Ammon's horn (tissue), 1 donor: ENCODE results near the gene ITK.
"Not testable (repeated sequence)": the region's sequence is repeated elsewhere in the genome, so short reads cannot be mapped to it uniquely, and the experiment has no call there.

Experiments
- DNase-seq: peaks from one replicate; pipeline ENCODE4 v3.0.0-alpha.2; 2016; ENCODE audit warnings: low spot score

Gene ITK

DNA sequence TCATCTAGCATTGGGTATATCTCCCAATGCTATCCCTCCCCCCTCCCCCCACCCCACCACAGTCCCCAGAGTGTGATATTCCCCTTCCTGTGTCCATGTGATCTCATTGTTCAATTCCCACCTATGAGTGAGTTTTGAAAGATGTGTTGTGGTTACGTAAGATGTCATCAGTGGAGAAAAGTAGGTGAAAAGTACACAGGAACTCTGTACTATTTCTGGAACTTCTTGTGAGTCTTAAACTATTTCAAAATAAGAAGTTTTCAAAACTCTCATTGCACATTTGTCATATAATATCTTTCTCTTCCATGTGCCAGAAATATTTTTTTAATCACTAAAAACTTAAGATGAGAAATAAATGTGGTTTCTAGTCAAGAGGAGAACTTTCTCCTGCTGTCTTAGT is 30.0 kb downstream of the ITK start:
- not testable (repeated sequence) for DNase-seq

DNA sequence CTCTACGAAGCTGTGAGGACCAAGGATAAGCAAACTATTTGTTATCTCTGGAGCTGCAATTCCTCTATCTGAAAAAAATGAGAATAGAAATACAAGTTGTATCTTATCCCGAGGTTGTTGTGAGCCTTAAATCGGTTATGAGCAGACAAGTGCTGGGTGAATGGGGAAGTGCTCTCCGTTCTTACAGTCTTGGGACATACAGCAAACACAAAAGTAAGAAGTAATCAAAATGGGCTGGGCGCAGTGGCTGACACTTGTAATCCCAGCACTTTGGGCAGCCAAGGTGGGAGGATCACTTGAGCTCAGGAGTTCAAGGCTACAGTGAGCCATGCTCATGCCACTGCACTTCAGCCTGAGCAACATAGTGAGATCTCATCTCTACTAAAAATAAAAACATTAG is 31.7 kb downstream of the ITK start:
- no peak for DNase-seq

DNA sequence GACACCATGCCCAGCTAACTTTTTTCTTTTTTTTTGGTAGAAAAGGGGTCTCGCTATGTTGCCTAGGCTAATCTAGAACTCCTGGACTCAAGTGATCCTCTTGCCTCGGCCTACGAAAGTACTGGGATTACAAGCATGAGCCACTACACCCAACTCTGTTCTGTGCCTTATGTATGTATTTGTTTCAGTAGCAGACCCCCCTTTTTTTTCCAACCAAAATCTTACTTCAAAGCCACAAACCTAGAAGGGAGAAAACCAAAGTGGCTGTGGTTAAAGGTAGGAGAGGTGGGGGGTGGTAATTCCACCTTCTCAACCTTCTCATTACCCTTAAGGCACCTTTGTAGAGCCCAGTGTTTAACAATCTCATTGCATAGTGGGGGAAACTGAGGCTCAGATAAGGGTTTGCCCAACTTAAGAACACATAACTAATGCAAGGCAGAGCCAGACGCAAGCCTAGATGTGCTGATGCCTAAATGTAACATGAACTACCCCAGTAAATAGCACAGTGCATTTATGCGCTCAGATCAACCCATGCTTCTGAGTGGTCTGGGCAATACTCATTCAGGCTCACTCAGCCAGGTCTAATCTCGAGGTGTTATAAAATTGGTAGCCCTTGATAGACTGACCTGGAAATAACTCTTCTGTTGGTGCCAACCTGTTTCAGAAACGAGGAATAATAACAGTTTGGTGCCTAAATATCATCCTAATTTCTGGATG is 33.0 kb downstream of the ITK start:
- no peak for DNase-seq

DNA sequence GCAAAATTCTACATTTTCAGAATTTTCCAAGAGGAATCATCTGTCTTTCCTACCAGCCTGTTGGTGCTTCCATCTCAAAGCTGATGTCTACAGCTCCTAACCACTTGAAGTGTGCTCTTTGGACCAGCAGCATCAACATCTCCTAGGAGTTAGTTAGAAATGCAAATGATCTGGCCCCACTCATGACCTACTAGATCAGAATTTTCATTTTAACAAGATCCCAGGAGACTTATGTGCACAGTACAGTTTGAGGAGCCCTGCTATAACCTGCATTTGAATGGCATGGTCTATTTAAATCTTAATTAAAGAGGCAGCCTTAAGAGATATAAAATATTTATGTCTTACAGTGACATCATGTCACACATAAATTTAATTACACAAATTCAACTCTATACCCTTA is 33.8 kb downstream of the ITK start:
- no peak for DNase-seq

DNA sequence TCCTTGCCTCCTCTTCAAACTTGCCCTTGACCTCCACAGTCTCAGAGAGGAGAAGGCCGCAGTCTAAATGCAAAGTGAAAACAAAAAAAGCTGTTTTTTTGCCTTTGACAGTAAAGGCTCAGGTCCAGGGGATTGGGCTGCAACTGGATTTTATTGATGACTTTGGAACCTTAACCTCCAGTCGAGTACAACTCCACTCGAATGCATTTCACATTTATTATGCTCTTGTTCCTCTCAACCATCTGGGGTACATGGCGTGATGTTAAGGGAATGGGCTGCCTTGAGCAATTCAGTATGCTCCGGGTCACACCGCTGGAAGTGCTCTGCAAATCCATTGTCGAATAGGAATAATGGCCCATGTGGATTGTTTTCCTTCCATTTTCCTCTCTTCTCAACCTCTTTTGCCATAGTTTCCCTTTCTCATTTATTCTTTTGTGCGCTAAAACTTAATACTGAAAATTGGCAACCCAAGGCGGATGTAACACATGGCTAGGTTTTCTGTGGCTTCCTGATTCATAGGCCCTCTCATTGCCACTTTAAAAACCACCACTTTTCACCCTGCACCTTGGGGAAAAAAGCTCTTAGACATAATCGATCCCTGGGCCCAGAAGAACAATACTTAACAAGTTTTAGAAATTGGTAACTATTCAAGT is 34.3 kb downstream of the ITK start:
- no peak for DNase-seq

DNA sequence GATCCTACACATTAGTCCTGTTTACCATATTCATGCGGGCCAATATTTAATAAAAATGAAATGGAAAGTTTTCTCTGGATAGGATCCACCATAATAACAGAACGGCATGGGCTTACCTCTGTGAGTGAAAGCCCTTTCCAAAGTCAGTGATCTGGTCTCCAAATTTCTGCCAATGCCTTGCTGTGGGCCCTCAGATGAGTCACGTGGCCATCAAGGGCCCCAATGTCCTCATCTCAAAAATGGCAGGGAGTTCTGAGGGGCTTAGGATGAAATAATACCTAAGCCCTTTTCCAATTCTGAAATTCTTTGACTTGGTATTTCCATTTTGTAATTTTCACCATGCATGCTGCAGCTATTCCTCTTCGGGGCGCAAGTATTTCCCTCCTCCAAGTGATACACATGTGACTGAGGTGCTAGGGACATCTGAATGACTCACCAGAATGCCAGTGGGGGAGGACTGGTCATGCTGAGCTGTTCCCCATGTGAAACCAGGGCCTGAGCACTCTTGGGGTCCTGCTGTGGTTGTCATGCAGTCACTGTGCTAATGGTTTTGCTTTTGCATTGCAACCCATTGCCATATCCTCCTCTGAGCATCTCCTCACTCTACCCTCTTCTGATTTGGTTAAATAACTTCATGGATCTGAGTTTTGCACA is 35.0 kb downstream of the ITK start:
- DNase-seq = no peak

DNA sequence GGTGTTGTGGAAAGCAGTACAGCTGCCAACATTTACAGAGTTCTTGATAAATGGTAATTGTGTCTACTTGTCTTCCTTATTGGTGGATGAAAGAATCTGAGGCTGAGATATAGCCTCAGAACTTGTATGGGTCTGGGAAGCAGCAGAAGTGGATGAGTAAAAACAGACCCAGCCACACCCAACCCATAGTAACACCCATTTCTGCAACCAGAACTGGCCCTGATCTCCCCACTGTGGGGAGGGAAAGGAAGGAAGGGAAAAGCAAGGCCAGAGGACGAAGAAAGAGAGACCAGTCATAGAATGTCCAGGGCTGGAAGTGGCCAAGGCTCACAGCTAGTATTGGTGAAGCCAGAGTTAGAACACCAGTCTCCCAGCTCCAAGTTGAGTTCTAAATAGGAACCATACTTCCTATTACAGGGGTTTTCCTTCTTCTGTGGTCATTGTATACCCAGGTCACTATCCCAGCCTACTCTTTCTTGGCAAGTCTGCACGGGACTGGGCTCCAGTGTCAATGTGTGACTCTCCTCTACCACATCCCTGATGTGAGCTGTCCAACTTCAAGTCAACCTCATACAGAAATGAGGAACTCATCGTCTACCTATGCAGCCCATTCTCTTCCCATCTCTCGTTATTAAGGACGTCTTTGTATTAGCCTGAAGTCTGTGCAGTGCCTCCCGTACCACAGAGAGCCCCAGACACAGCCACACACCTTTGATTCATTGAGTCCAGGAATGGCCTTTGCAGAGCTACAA is 35.9 kb downstream of the ITK start:
- no peak for DNase-seq

DNA sequence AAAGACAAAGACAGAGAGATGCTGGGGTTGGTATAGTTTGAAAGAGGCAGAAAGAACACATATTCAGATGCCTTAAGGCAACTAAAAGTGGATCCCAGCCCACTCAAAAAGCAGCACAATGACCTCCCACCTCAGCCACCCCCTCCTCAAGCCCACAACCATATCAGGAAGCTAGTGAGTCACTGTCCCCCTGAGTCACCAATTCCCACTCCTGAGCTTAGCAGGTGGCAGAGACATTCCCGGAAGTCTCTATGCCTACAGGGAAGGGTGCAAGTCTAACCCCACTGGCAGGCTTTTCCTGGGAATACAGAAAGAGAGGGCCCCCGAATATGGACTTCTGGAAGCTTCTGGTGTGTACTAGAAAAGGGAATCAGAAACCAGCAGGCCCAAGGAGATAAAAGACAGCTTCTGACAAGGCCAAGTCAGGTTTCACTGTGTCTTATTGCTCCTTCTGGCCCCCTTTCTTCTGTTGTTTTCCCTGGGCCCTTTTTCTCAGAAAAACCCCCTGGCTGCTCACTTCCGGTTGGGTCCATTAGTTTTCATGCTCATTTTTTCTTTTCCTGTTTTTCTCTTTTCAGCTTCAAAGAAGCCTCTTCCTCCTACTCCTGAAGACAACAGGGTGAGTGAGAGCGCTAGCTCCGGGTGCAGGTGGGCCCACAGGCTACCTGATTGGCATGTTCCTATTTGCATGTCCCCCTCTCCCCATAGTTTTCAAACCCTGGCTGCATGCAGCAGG is 36.8 kb downstream of the ITK start:
- DNase-seq = no peak

DNA sequence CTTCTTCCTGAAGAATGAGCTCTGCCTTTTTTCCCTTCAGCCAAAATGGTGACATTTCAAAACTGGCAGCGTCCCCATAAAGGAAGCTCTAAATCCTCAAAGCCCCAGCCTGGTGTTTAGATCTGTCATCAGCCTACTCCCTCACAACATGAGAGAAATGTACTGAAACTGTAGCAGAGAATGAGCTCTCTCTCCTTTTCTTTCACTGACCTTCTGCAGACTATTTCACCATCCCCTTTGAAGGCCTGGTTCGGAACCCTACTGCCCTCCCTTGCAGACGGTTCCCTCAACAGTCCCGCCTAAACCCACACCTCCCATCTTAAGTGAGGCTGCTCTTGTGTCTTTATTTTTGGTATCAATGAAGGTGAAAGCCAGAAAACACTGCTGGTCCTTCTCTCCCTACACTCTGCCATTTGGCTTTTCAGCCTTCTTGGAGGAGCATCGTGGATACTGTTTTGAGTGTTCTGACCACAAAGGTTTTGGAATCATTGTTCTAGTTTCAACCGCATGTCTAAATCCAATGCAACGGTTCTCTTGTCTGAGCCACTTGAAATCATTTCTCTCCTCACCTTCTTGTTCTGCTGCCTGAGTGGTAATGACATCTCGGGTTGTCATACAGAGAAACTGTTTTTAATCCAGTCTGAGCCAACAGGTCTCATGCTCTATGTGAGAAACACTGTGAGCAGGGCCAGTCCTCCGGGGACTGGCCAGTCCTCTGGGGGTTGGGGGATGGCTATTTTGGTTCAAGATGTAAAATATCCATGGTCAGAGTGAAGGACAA is 39.0 kb downstream of the ITK start:
- DNase-seq = no peak

DNA sequence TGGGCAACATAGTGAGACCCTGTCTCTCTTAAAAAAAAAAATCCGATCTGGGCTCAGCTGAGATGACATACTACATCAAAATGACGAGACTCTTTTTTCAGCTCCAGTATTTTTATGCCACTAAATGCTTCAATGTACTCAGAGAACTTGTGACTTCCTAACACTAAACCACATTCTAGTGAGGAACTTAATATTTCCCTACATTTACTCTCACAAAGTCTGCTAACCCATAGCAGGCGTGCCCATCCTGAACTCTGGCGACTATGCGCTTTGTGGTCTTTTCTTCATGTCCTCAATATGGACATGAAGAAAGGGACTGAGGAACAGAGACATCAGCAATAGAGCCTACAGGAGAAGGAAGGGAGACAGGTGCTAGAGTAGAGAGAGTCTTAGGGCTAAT is 41.3 kb downstream of the ITK start:
- no peak for DNase-seq

DNA sequence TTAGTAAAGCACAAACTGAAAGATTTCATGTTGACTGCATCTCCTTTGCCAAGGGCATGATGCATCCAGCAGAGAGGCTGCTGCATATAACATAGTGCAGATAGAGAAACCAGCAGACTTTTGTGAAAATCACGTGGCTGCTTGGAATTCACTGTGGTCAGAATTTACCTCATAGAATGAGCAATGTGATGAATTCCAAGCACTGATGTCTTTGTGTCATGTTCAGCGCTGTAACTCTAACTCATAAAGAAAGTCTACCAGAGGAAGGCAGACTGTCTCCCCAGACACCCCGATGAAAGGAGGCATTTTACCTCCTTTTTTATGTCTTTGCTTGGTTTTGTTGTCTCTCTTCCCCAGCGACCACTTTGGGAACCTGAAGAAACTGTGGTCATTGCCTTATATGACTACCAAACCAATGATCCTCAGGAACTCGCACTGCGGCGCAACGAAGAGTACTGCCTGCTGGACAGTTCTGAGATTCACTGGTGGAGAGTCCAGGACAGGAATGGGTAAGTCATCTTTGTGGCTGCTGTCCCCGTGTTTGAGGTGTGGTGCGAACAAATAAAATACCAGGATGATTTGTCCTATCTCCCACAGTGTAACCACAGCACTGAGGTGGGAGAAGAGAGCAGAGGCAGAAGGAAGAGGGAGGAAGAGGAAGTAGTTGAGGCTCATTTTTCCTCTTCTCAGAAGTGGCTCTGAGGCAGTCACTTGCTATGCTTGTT is 42.0 kb downstream of the ITK start:
- no peak for DNase-seq

DNA sequence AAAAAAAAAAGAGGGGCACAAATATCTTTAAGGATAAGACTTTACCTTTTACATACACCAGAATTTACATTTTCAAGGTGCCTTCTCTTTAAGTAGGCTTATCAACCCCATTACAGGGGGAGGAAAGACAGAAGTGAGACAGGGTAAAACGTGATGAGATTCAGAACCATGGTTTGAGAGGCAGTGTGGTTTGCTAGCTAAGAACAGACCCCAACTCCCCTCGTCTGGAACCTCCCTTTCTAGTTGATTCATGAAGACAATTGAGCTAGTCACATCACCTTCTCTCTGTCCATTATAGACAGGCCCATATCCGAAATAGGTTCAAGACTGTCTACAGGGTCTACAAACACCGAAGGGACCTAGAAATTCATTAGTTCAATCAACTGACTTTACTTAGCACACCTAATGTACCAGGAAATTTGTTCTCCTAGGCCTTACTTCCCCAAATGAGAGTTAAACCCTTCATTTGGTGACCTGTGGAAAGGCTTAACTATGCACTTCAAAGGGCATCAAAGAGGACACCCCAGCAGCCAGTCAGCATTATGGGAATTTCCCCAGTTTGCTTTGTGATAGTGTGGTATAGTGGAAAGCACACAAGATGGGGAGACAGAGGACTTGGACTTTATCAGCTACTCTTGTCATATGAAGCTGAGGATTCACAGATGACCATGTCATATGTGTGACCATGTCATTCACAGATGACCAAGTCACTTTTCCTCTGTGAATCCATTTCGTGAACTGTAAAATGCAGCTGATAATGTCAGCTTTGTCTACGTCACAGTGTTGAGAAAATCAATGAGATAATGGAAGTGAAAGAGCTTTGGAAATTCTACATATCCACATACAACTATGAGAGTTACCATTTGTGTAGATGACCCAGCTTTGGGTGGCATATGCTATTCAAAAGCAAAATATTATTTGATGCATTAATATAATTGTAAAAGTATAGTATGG is 45.1 kb downstream of the ITK start:
- DNase-seq = no peak

DNA sequence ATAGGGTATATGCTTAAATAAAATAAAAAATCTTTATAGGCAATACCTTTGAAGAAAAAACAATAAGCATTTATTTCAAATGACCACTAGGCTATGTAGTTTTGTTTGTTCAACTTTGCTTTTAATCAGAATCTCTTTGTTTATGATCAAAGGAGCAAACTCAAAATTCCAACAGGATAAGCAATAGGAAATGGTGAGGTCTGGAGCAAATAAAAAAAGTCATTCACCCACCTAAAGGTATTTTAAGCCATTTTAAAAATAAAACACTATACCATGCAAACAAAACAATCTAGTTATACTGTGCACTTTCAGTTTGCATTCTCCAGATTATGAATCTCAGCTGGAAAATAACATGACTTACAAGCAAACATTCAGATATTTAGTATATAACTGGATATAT is 50.0 kb downstream of the ITK start:
- no peak for DNase-seq

DNA sequence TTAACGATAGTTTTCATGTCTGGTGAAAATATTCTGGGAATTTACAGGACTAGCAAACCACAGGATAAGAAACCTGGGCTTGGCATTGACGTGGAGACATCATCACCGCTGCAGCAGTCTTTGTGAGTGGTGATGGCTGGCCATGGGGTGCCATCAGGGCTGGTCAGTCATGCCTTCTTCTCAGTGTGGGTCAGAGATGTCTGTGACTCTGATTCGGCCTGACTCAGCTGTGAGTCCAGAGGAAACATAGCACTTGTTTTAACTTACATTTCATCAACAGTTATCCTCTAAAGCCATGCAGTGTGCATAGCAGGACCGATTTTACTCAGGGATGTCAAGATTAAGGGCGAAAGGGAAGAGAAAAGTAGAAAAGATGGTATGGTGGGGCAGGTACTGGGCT is 52.1 kb downstream of the ITK start:
- DNase-seq = no peak

DNA sequence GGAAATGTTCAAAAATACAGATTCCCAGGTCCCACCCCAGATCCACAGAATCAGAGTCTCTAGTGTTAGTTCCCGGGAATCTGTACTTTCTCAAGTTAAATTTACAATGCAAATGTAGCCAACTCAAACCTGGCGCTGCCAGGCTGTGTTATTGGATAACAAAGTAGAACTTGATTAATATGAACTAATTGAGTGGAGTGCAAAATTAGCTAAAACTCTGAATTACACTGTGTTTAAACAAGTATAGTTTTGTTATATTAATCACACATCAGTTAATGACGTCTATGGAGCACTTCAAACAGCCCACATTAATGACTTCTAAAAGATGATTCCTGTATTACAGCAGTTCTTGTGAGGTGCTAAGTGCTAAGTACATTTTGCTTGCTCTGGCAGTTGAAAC is 52.9 kb downstream of the ITK start:
- no peak for DNase-seq

DNA sequence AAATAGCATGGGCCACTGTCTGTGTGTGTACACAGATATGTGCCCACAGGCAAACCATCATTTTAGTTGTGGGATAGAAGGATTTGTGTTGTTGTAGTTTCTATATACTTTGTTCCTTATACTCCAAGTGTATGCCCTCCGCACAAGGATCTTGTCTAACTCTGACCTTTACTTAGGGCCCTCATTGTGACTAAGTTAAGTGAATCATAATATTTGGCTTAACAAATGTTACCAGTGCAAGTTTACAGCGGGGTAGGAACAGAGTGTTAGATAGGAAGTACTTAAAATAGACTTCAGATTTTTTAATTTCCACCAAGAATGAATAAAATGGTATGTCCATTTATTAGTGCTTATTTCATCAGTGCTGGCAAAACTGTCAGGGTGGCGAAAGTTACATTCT is 55.8 kb downstream of the ITK start:
- DNase-seq = no peak

DNA sequence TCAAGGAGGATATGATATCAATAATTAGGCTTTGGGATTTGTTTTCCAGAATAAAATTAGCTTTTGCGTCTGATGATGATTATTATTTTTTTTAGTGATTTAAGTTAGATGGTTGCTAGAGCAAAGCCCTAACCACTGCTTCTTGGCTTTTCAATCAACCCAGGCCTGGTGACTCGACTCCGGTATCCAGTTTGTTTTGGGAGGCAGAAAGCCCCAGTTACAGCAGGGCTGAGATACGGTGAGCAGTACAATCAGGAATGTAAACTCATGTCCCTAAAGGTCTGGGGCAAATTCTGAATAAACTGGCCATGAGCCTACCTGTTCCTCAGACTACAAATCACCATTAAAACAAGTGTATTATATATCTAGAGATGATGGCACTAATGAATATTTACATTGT is 60.8 kb downstream of the ITK start:
- DNase-seq = no peak

DNA sequence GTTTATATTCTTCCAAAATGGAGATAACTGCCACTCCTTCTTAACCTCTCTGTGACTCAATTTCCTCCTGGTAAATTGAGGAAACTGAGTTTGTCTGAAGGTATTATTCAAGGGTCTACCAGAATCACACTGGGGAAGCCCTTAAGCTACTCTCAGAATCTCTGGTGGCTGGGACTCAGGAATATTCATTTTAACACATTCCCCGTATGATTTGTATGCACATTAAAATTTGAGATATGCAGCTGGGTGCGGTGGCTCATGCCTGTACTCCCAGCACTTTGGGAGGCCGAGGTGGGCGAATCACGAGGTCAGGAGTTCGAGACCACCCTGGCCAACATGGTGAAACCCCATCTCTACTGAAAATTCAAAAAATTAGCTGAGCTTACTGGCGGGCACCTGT is 64.1 kb downstream of the ITK start:
- not testable (repeated sequence) for DNase-seq

DNA sequence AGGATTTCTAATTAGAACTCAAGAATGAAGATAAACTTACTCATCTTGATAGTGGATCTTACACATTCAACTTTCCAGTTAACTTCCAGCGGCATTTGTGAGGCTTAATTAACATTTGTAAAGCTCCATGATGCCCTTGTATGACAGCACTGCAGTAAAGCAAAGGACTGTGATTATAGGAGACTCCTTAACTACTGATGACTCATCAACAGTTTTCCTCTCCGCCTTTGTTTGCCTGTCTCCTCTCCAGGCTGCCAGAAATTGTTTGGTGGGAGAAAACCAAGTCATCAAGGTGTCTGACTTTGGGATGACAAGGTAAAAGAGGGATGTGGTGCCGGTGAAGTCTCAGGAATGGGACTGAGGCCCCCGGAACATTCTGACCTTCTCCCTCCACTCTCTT is 64.8 kb downstream of the ITK start:
- DNase-seq = no peak
